CD14-positive monocyte (primary cell): Measurements from ENCODE around the gene PCCA. TPM values are rescaled to one million over a fixed set of nuclear protein-coding genes. Genes with fewer than 3 reads are reported as not detected.
A peak's percentile ranks its signal among the peaks of the same experiment; 100 is the strongest.

Source experiments
- DNase-seq, 3 donors: peaks; one replicate each; pipeline ENCODE4 v3.0.0-alpha.2; 2011 to 2022
- H2AFZ ChIP-seq: 2 replicates; pipeline ENCODE4 v1.6.0; 2012; ENCODE audit warnings: mild to moderate bottlenecking, low read depth, low read length, inconsistent platforms; ENCODE audit not compliant: insufficient read depth, poor library complexity, severe bottlenecking
- H3K27ac ChIP-seq, 2 donors: 1 replicate in 1 of 2; 2 replicates in 1 of 2; pipeline ENCODE4 v1.5.1; 2012 to 2013; ENCODE audit warnings: low read length in 2 of 2, control low read depth in 1 of 2, inconsistent platforms in 1 of 2, low read depth in 1 of 2, mild to moderate bottlenecking in 1 of 2
- H3K27me3 ChIP-seq, 2 donors: one replicate each; pipeline versions ENCODE4 v1.6.0 to v1.6.1; 2011 to 2013; ENCODE audit warnings: low read length in 2 of 2; ENCODE audit not compliant: control insufficient read depth in 2 of 2, insufficient read depth in 2 of 2
- H3K36me3 ChIP-seq, 2 donors: replicated peaks in 1 of 2; 1 replicate in 1 of 2; 2 replicates in 1 of 2; pipeline versions ENCODE4 v1.5.1 to v1.6.1; 2012 to 2013; ENCODE audit warnings: low read length in 2 of 2, control low read depth in 1 of 2, inconsistent platforms in 1 of 2, mild to moderate bottlenecking in 1 of 2; ENCODE audit not compliant: insufficient read depth in 2 of 2, control insufficient read depth in 1 of 2
- H3K4me1 ChIP-seq, 2 donors: 1 replicate in 1 of 2; 2 replicates in 1 of 2; pipeline versions ENCODE4 v1.5.1 to v1.6.1; 2012 to 2013; ENCODE audit warnings: low read length in 2 of 2, control low read depth in 1 of 2, inconsistent platforms in 1 of 2, mild to moderate bottlenecking in 1 of 2, moderate library complexity in 1 of 2; ENCODE audit not compliant: insufficient read depth in 2 of 2, control insufficient read depth in 1 of 2
- H3K4me2 ChIP-seq: replicated peaks from 2 replicates; pipeline ENCODE3; 2012; ENCODE audit warnings: low read length, moderate library complexity, mild to moderate bottlenecking; ENCODE audit not compliant: poor library complexity, severe bottlenecking; ENCODE audit errors: extremely low read depth
- H3K4me3 ChIP-seq, 3 experiments: fragments of 200-600 bp in 1 of 3; sonication (generic) in 1 of 3; replicated peaks in 1 of 3; 1 replicate in 2 of 3; 2 replicates in 1 of 3; pipeline ENCODE4 v1.5.1; 2011 to 2013; ENCODE audit warnings: low read length in 3 of 3, mild to moderate bottlenecking in 3 of 3, control low read depth in 2 of 3, low read depth in 2 of 3, inconsistent platforms in 1 of 3, moderate library complexity in 1 of 3
- H3K79me2 ChIP-seq: 2 replicates; pipeline ENCODE4 v1.6.0; 2012; ENCODE audit warnings: mild to moderate bottlenecking, control low read depth, inconsistent platforms, low read length, moderate library complexity; ENCODE audit not compliant: insufficient read depth
- H3K9ac ChIP-seq: 2 replicates; pipeline ENCODE4 v1.6.0; 2017; ENCODE audit warnings: low read length, mild to moderate bottlenecking; ENCODE audit not compliant: insufficient read depth, poor library complexity, severe bottlenecking
- H3K9me3 ChIP-seq, 2 donors: replicated peaks in 1 of 2; 1 replicate in 1 of 2; 2 replicates in 1 of 2; pipeline versions ENCODE4 v1.5.1 to v1.6.1; 2012 to 2013; ENCODE audit warnings: low read length in 2 of 2, control low read depth in 1 of 2; ENCODE audit not compliant: control insufficient read depth in 1 of 2, insufficient read depth in 1 of 2
- H4K20me1 ChIP-seq: 2 replicates; pipeline ENCODE4 v1.6.0; 2012; ENCODE audit warnings: mild to moderate bottlenecking, low read length, control low read depth, moderate library complexity; ENCODE audit not compliant: insufficient read depth
- H3K27ac Mint-ChIP-seq, 7 donors: one replicate each; pipeline ENCODE4 v1.8.0; 2020; ENCODE audit warnings: mild to moderate bottlenecking in 7 of 7, mixed read lengths in 7 of 7, moderate library complexity in 6 of 7, inconsistent platforms in 2 of 7
- H3K27me3 Mint-ChIP-seq, 3 donors: one replicate each; pipeline ENCODE4 v1.8.0; 2021 to 2022; ENCODE audit warnings: low read depth in 3 of 3, mild to moderate bottlenecking in 3 of 3, mixed read lengths in 3 of 3, moderate library complexity in 3 of 3, inconsistent platforms in 1 of 3
- H3K36me3 Mint-ChIP-seq, 2 donors: one replicate each; pipeline ENCODE4 v1.8.0; 2020; ENCODE audit warnings: mixed read lengths in 2 of 2, inconsistent platforms in 1 of 2, mild to moderate bottlenecking in 1 of 2
- H3K4me1 Mint-ChIP-seq: one replicate; pipeline ENCODE4 v1.8.0; 2020; ENCODE audit warnings: mild to moderate bottlenecking, mixed read lengths
- H3K4me3 Mint-ChIP-seq, 2 donors: one replicate each; pipeline ENCODE4 v1.8.0; 2020; ENCODE audit warnings: mild to moderate bottlenecking in 2 of 2, mixed read lengths in 2 of 2, moderate library complexity in 1 of 2
- H3K9me3 Mint-ChIP-seq, 7 donors: one replicate each; pipeline ENCODE4 v1.8.0; 2020 to 2022; ENCODE audit warnings: mixed read lengths in 7 of 7, mild to moderate bottlenecking in 6 of 7, moderate library complexity in 6 of 7, inconsistent platforms in 2 of 7
- CTCF ChIP-seq: fragments of 200-600 bp; IDR thresholded peaks from one replicate; pipeline ENCODE4 v1.8.0; 2022; ENCODE audit warnings: antibody characterized with exemption, mild to moderate bottlenecking
- WGBS: methylation state at CpG from one replicate; pipeline ENCODE4 v1.1.5; 2013; ENCODE audit warnings: missing lambda C conversion rate; ENCODE audit not compliant: insufficient coverage; 5-methylcytosine and 5-hydroxymethylcytosine counted together
- intact Hi-C, 2 donors: fragments of 100-400 bp; cut with micrococcal nuclease; formaldehyde crosslinking; loops; one replicate each; pipeline versions ENCODE4 v1.15.0 to v1.15.1; 2023
- polyA plus RNA-seq, 3 donors: library from polyadenylated mRNA; depleted of rRNA in 1 of 3; unstranded in 2 of 3; stranded (reverse) in 1 of 3; fragments of 300-500 nt in 2 of 3; fragments of >200 nt in 1 of 3; fragmentation: Illumina TruSeq in 2 of 3; gene quantifications; 1 replicate in 2 of 3; 2 replicates in 1 of 3; pipeline ENCODE4 v1.2.3, GENCODE V29; 2012 to 2021

PCCA gene
- polyA plus RNA-seq, 3 donors: 4.4 to 13.5 (median 11.9) TPM

GRCh38 chr13:100485265-100485664 is 396.4 kb downstream of the PCCA start:
- DNase-seq: no peak
- no CpG with 5 or more reads among the region's 2 CpGs for WGBS
- Mint-ChIP-seq H3K27ac (no peak overlapping the region), H3K4me1 (peaks cover 27% of the 10 kb centered on the region), H3K9me3 (peaks cover 0 to 3% (median 0%) of the 10 kb centered on the region in 7 donors), H3K27me3 (peaks cover 0 to 5% (median 0%) of the 10 kb centered on the region in 3 donors), H3K4me3 (no peak overlapping the region), H3K36me3 (peaks cover 0 to 2% of the 10 kb centered on the region in 2 donors)
- Histone ChIP-seq H4K20me1 (no peaks in the 10 kb centered on the region), H3K27ac (no peak overlapping the region), H3K4me3 (no peak overlapping the region), H2AFZ (no peak overlapping the region), H3K79me2 (no peaks in the 10 kb centered on the region), H3K4me2 (no peak overlapping the region), H3K4me1 (peaks cover 13 to 18% of the 10 kb centered on the region in 2 donors), H3K27me3 (no peaks in the 10 kb centered on the region), H3K9ac (no peak overlapping the region), H3K36me3 (no peaks in the 10 kb centered on the region), H3K9me3 (no peaks in the 10 kb centered on the region)
- TF ChIP-seq CTCF: no peak
- intact Hi-C loops: no loop called here

- H3K4me1 Mint-ChIP-seq: peaks cover 50% of the 10 kb centered on the region
- Histone ChIP-seq H3K4me3 (peak overlapping the region in 1 of 3 experiments; percentile 41), H2AFZ (peak overlapping the region; percentile 36), H3K79me2 (no peaks in the 10 kb centered on the region), H3K4me1 (peaks cover 48 to 49% of the 10 kb centered on the region in 2 donors), H3K27me3 (no peaks in the 10 kb centered on the region), H4K20me1 (no peaks in the 10 kb centered on the region), H3K36me3 (no peaks in the 10 kb centered on the region), H3K27ac (peak overlapping the region; percentile 54 to 69), H3K9me3 (no peaks in the 10 kb centered on the region), H3K9ac (no peak overlapping the region), H3K4me2 (peak overlapping the region; percentile 56)
- no peak for TF ChIP-seq CTCF
- 91% methylated on average over 1 of the region's 4 CpGs for WGBS
- H3K27ac Mint-ChIP-seq: peak overlapping the region; percentile 67 to 93 (median 88)
- H3K36me3 Mint-ChIP-seq: no peaks in the 10 kb centered on the region
- no peak for DNase-seq
- H3K4me3 Mint-ChIP-seq: peak overlapping the region in 1 of 2 donors; percentile 83
- peaks cover 0 to 2% (median 0%) of the 10 kb centered on the region in 3 donors for H3K27me3 Mint-ChIP-seq
- intact Hi-C loops: no loop called here
- peaks cover 0 to 4% (median 0%) of the 10 kb centered on the region in 7 donors for H3K9me3 Mint-ChIP-seq
Measured at GRCh38 chr13:100490692-100491091, 401.8 kb downstream of the PCCA start.
